ENCODE data around the gene CLDN22. TPM values are rescaled to one million over a fixed set of nuclear protein-coding genes. Genes with fewer than 3 reads are reported as not detected.

Gene CLDN22
- total and polyA plus RNA-seq, 2 of the 8 experiments (the other 6 are each of a cell fraction or from before 2014, with no cell fraction given): not detected

GRCh38 chr4:183347146-183347545 lies 27.1 kb upstream of the CLDN22 start (continued):
- TF ChIP-seq TBP (IDR thresholded peaks at IDR 0.05; ENCODE audit: low read depth, low read length): no peak
- TF ChIP-seq RNF2 (IDR thresholded peaks at IDR 0.05; ENCODE audit: borderline replicate concordance, low read depth, low read length, missing control alignments, poor library complexity, severe bottlenecking): no peak
- TF ChIP-seq KDM1A (IDR thresholded peaks at IDR 0.05; ENCODE audit: borderline replicate concordance, low read length): no peak
- TF ChIP-seq ZNF274 (IDR thresholded peaks at IDR 0.05; ENCODE audit: borderline replicate concordance, extremely low read depth, low read length): no peak
- TF ChIP-seq SP4 (IDR thresholded peaks at IDR 0.05; ENCODE audit: low read length): no peak

Data from H1 (cell line).